LNCAP (cell line): ENCODE data around the gene STAC2.

Source experiments
- CTCF ChIP-seq: fragments of 450-650 bp; IDR thresholded peaks from 2 replicates; pipeline ENCODE4 v1.5.1; 2017; ENCODE audit warnings: mild to moderate bottlenecking

Gene STAC2

GRCh38 chr17:39237586-39237985 is 11.8 kb upstream of the STAC2 start:
- no peak for TF ChIP-seq CTCF

- TF ChIP-seq CTCF: no peak
Observed at GRCh38 chr17:39236981-39237441, 11.3 kb upstream of the STAC2 start.

GRCh38 chr17:39236450-39236927 is 10.7 kb upstream of the STAC2 start:
- TF ChIP-seq CTCF: no peak

- peak; percentile 86 for TF ChIP-seq CTCF
Observed at GRCh38 chr17:39235555-39236449, 10.1 kb upstream of the STAC2 start.

- TF ChIP-seq CTCF: peak; percentile 71
Observed at GRCh38 chr17:39231591-39232551, 6.1 kb upstream of the STAC2 start.

- TF ChIP-seq CTCF: no peak
Observed at GRCh38 chr17:39231091-39231561, 5.4 kb upstream of the STAC2 start.

GRCh38 chr17:39230361-39230760 is 4.6 kb upstream of the STAC2 start:
- no peak for TF ChIP-seq CTCF
